OCI-LY7 (cell line): ENCODE data around the gene GOLGA8R.
"Not testable (repeated sequence)": the region's sequence is repeated elsewhere in the genome, so short reads cannot be mapped to it uniquely, and the experiment has no call there.

Experiments used
- CTCF ChIP-seq: fragments of 200-600 bp; sonication (generic); conservative IDR thresholded peaks from 2 replicates; pipeline ENCODE4 v1.5.1; 2014; ENCODE audit warnings: mild to moderate bottlenecking, antibody characterized with exemption, low read length, moderate library complexity, mixed read lengths
- EZH2phosphoT487 ChIP-seq: fragments of 200-600 bp; sonication (generic); IDR thresholded peaks from 2 replicates; pipeline ENCODE4 v1.6.1; 2018; ENCODE audit warnings: low read depth, borderline replicate concordance, mild to moderate bottlenecking, mixed run types, antibody characterized with exemption, low read length, moderate library complexity, mixed read lengths

GRCh38 chr15:30361404-30361803 lies 52.7 kb downstream of the GOLGA8R start:
- TF ChIP-seq CTCF, EZH2phosphoT487: not testable (repeated sequence)
